GM19324 (cell line): ENCODE measurements around the gene SAFB2.

Source experiments
- ATAC-seq: cut with Tn5 transposase; IDR thresholded peaks from one replicate; pipeline ENCODE4 v1.9.1; 2021; ENCODE audit warnings: mild to moderate bottlenecking, moderate library complexity; ENCODE audit not compliant: unreplicated experiment, low FRiP score

Gene SAFB2

DNA sequence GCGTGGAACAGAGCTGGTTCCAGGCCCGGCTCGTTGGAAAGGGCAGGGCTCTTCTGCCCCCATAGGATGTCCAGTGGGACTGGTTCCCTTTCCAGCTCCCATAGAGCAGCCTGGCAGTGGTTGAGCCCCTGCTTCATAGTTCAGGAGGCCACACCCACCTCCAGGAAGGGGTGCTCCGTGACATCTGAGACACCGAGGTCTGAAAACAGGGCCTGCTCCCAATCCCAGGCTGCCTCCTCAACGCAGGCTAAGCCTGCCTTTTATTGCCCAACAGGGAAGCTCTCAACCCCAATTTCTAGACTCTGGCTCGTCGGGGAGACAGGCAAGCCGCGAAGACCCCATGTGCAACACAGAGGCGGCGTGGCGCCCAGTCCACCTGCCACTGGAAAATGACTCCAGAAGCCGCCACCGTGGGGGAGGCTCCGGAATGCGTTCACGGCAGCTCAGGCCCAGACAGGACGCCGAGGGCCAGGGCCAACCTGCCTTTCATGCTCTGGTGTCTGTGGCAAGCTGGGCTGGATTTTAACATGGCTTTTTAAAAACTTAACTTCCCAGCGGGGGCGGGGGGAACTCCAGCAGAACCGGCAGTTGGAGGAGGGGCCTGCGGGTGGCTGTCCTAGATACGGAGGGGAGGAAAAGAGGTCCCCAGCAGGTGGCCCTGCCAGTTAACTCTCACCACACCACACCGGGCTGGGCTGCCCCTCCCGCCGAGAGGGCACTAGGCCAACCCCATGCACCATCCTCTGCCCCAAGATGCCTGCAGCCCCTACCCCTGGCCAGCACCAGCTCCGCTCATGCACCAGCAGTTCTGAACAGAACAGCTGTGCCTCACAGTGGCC lies 36.9 kb downstream of the SAFB2 start:
- no peak for ATAC-seq

DNA sequence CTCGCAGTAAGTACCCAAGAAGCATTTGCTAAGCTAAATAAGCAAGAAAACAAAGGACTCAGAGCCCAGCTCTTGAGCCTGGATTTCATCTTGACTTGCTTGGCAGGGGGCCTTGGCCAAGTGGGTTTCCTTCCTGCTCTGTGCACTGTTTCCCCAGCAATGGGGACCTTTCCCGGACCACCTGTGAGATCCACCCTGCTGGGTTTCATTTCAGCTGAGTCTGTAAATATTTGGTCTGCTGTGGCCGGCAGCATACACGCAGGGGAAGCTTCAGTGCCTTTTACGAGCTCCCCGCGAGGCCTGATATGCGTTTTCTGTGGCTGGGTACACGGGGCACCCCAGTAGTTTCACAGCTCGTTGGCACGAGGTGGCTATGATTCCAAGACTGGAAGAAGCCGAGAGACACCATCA lies 42.4 kb downstream of the SAFB2 start:
- no peak for ATAC-seq

GRCh38 chr19:5579697-5580096 lies 42.9 kb downstream of the SAFB2 start:
- no peak for ATAC-seq

- ATAC-seq = no peak
Measured at GRCh38 chr19:5579286-5579685, 43.3 kb downstream of the SAFB2 start.

DNA sequence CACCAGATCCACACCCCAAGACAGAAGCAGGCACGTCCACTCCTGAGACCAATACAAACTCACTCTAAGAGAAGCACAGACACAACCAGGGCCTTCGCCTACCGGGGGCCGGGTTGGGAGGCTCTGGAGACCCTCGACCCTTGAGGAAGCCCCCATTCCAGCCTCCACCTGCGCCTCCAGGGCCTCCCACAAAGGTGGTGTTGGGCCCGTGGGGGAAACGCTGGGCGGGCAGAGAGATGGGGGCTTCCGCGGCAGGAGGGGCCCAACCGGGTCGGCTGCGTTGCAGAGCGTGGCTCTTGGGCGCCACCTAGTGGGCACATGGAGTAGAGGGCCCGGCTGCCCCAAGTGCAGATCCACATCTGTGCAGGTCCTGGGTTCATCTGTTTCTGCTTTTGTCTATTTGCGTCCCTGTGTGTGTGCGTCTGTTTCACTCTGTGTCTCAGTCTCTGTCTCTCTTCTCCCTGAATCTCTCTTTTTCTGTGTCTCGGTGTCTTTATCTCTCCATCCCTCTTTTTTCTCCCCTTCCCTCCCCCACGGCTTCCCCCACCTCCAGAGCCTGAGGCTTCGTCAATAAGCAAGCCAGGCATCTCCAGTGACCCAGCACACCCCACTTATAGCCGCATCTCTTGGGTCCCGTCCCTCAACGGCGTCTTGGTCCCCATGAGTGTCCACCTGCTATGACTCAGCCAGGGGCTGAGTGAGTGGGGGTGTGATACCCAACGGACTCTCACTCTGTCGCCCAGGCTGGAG lies 44.3 kb downstream of the SAFB2 start:
- no peak for ATAC-seq

GRCh38 chr19:5575590-5575989 lies 47.0 kb downstream of the SAFB2 start:
- ATAC-seq = no peak

- ATAC-seq = no peak
Measured at GRCh38 chr19:5572556-5573286, 49.9 kb downstream of the SAFB2 start.

DNA sequence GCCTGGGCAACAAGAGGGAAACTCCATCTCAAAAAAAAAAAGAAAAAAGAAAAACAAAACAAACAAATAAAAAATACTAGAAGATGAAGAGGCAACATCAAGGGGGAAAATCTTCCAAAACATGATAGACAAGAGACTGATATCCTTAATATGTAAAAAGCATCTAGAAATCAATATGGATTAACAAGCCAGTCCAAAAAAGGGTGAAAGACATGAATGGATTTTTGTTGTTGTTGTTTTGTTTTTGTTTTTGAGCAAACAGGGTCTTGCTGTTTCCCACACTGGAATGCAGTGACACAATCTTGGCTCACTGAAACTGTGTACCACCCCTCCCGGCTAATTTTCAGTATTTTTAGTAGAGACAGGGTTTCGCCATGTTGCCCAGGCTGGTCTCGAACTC lies 50.8 kb downstream of the SAFB2 start:
- no peak for ATAC-seq

GRCh38 chr19:5567970-5568407 lies 54.6 kb downstream of the SAFB2 start:
- no peak for ATAC-seq

GRCh38 chr19:5567360-5567969 lies 55.1 kb downstream of the SAFB2 start, which contains the start of gene TINCR:
TSS of gene TINCR (minus strand) at chr19:5567953.
- no peak for ATAC-seq

DNA sequence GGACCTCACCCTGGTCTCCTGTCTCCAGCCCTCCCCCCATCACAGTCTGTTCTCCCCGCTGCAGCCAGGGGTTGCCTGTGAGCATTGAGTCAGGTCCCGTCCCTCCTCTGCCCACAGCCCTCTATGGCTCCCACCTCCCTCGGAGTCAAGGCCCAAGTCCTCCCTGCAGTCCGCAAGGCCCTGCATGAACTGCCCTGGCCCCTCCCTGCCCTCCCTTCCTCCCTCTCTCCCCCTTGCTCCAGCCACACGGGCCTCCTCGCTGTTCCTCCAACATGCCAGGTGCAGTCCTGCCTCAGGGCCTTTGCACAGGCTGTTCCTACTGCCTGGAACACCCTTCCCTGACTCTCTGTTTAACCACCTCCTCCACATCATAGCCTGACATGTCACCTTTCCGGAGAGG lies 57.6 kb downstream of the SAFB2 start:
- ATAC-seq = no peak

- no peak for ATAC-seq
Measured at GRCh38 chr19:5563935-5564612, 58.5 kb downstream of the SAFB2 start.

DNA sequence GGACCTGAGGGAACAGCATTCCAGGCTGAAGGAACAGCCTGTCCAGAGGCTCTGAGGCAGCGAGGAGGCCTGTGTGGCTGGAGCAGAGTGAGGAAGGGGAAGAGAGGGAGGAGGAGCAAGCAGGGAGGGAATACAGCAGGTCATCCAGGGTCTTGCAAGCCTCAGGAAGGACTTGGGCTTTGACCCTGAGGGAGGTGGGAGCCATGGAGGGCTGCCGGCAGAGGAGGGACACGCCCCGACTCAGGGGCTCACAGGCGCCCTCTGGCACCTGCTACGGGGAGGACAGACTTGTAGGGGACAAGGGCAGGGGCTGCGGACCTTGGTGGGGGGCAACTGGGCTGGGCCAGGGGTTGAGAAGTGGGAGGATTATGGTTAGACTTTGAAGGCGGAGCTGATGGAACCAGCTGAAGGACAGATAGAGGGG lies 59.6 kb downstream of the SAFB2 start:
- no peak for ATAC-seq

- no peak for ATAC-seq
Measured at GRCh38 chr19:5562280-5562679, 60.3 kb downstream of the SAFB2 start.

DNA sequence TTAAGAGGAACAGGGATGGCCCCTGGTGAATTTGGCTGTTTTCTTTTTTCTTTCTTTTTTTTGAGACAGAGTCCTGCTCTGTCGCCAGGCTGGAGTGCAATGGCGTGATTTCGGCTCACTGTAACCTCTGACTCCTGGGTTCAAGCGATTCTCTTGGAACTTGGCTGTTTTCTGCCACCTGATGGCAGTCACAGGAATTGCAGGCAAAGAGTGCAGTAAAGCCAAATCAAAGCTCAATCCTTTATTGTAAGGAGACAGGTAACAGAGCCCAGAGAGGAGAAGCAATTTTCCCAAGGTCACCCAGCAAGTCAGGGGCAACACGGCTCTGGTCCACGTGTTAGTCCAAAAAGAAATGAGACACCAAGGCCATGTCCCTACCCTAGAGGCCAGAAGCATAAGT lies 61.0 kb downstream of the SAFB2 start:
- no peak for ATAC-seq

DNA sequence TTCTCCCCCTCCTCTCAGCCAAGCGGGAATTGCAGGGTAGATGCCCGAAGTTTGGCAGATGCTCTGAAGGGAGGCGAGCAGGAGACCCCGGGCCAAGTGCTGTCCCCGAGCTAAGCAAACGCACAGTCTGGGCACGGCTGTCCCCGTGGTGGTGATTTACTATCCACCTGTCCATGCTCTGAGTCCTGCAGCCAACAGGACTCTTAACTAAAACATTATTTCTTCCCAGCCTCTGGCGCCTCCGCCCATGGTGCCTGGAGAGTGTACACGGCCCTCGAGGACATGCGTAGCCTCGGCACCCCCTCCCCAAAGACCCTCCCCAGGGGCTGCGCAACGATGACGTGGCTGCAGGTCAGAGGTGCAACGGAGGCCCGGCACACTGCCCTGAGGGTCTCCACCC lies 62.4 kb downstream of the SAFB2 start:
- ATAC-seq = no peak

- no peak for ATAC-seq
Measured at GRCh38 chr19:5559804-5560133, 62.8 kb downstream of the SAFB2 start.

- no peak for ATAC-seq
Measured at GRCh38 chr19:5558101-5558621, 64.4 kb downstream of the SAFB2 start.

- no peak for ATAC-seq
Measured at GRCh38 chr19:5557691-5558090, 64.9 kb downstream of the SAFB2 start.

DNA sequence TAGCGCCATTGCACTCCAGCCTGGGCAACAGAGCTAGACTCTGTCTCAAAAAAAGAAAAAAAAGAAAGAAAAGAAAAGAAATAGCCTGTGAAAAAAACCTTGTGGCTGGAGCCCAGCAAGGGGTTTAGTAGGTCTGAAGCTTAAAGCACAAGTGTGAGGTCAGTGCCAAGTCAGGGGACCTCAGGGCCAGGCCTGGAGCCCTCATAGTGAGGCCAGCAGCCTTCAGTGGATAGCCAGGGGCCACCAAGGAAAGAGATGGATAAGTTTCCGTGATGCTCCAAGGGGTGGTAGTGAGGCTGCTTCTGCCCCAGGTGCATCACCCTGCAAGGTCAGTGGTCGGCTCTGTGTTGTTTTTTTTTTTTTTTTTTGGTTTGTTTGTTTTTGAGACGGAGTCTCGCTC lies 67.7 kb downstream of the SAFB2 start:
- no peak for ATAC-seq
